CD4-positive, alpha-beta T cell (primary cell): Measurements from ENCODE around the gene SLC5A5. TPM values are rescaled to one million over a fixed set of nuclear protein-coding genes. Genes with fewer than 3 reads are reported as not detected.

Experiments used
- ATAC-seq: fragments of 200-7000 bp; cut with Tn5 transposase; one replicate; pipeline ENCODE4 v1.10.0; 2022; ENCODE audit warnings: mild to moderate bottlenecking; ENCODE audit not compliant: poor library complexity
- CTCF ChIA-PET: fragments of 350-600 bp; sonication (Branson Sonifier 250); formaldehyde crosslinking; loops from one replicate; lab custom pipeline; 2021; ENCODE audit warnings: antibody characterized with exemption, inconsistent platforms; lab: Charles Lee
- POLR2A ChIA-PET: fragments of 350-600 bp; sonication (Branson Sonifier 250); formaldehyde crosslinking; loops from one replicate; lab custom pipeline; 2021; ENCODE audit warnings: antibody characterized with exemption, inconsistent platforms; lab: Charles Lee
- DNase-seq, 14 experiments: peaks; one replicate each; pipeline ENCODE4 v3.0.0-alpha.2; 2013 to 2020; ENCODE audit warnings: mixed read lengths in 2 of 14
- H3K27ac ChIP-seq, 2 donors: one replicate each; pipeline versions ENCODE4 v1.5.1 to v1.7.0; 2013; ENCODE audit warnings: low read length in 2 of 2, low read depth in 1 of 2, mild to moderate bottlenecking in 1 of 2
- H3K27me3 ChIP-seq, 2 experiments: 1 replicate in 1 of 2; 2 replicates in 1 of 2; pipeline versions ENCODE4 v1.6.1 to v1.7.0; 2013; ENCODE audit warnings: low read length in 2 of 2, control low read depth in 1 of 2, mild to moderate bottlenecking in 1 of 2, moderate library complexity in 1 of 2; ENCODE audit not compliant: insufficient read depth in 2 of 2, control insufficient read depth in 1 of 2
- H3K36me3 ChIP-seq: one replicate; pipeline ENCODE4 v1.6.1; 2013; ENCODE audit warnings: low read length, control low read depth; ENCODE audit not compliant: insufficient read depth
- H3K4me1 ChIP-seq: one replicate; pipeline ENCODE4 v1.6.1; 2013; ENCODE audit warnings: low read length, control low read depth; ENCODE audit not compliant: insufficient read depth
- H3K4me3 ChIP-seq: one replicate; pipeline ENCODE4 v1.5.1; 2013; ENCODE audit warnings: mild to moderate bottlenecking, low read length, moderate library complexity
- H3K9me3 ChIP-seq, 2 experiments: 1 replicate in 1 of 2; 2 replicates in 1 of 2; pipeline versions ENCODE4 v1.6.1 to v1.7.0; 2013; ENCODE audit warnings: low read length in 2 of 2, mild to moderate bottlenecking in 2 of 2, control low read depth in 1 of 2, moderate library complexity in 1 of 2; ENCODE audit not compliant: control insufficient read depth in 1 of 2, insufficient read depth in 1 of 2
- H3K27ac Mint-ChIP-seq: one replicate; pipeline ENCODE4 v1.8.0; 2020; ENCODE audit warnings: mixed read lengths
- H3K27me3 Mint-ChIP-seq: one replicate; pipeline ENCODE4 v1.8.0; 2021; ENCODE audit warnings: mixed read lengths
- H3K36me3 Mint-ChIP-seq: one replicate; pipeline ENCODE4 v1.8.0; 2021; ENCODE audit warnings: low read depth, mixed read lengths
- H3K4me1 Mint-ChIP-seq: one replicate; pipeline ENCODE4 v1.8.0; 2021; ENCODE audit warnings: low read depth, mixed read lengths
- H3K4me3 Mint-ChIP-seq: one replicate; pipeline ENCODE4 v1.8.0; 2020; ENCODE audit warnings: mild to moderate bottlenecking, mixed read lengths
- H3K9me3 Mint-ChIP-seq: one replicate; pipeline ENCODE4 v1.8.0; 2020; ENCODE audit warnings: mixed read lengths
- CTCF ChIP-seq: fragments of 200-600 bp; IDR thresholded peaks from one replicate; pipeline ENCODE4 v1.8.0; 2022; ENCODE audit warnings: antibody characterized with exemption, mild to moderate bottlenecking
- intact Hi-C, 2 experiments: fragments of 100-400 bp; cut with DNase I in 1 of 2; cut with micrococcal nuclease in 1 of 2; formaldehyde crosslinking; loops; one replicate each; pipeline versions ENCODE4 v1.15.1 to v1.9.0; 2023 to 2025; cut with DNase I, micrococcal nuclease
- total RNA-seq, 174 experiments: library from RNA in 2 of 174; stranded (reverse) in 2 of 174; gene quantifications; one replicate each; pipeline ENCODE4 v1.2.3 and lab custom pipeline; 2021 to 2026

Gene SLC5A5
- total RNA-seq, 2 experiments from 2014 or later: 1.6 TPM

- TF ChIP-seq CTCF: no peak
- H3K4me3 ChIP-seq: peak overlapping the region; percentile 65
Measured at GRCh38 chr19:17846146-17846545, 25.6 kb upstream of the SLC5A5 start.

GRCh38 chr19:17847538-17848366, 24.0 kb upstream of the SLC5A5 start, which contains the start of gene JAK3:
Gene JAK3, minus strand, starts transcription at chr19:17847982. Its CDS starts 3,565 bp downstream, at chr19:17844417.
- ChIA-PET CTCF (interaction anchor here (0.7 to 5.0 kb wide), 5 partner anchors 7 to 105 kb away, joined by 3 to 37 read pairs (median 10); partner anchors contain the start of genes CCDC124, RPL18A and SLC5A5), POLR2A (interaction anchor here (0.5 to 6.9 kb wide), 25 partner anchors 10 to 1163 kb away, joined by 3 to 75 read pairs (median 4); partner anchors contain the start of genes B3GNT3, CCDC124, FCHO1 and IL12RB1)
- H3K27ac ChIP-seq: peak within 1 kb of the TSS; percentile 90 to 98
- H3K27me3 ChIP-seq: no peaks in the 10 kb centered on the region
- peak within 1 kb of the TSS; percentile 65 for H3K4me3 ChIP-seq
- Mint-ChIP-seq H3K27ac (peak within 1 kb of the TSS; percentile 94), H3K4me3 (peak within 1 kb of the TSS; percentile 99), H3K36me3 (peaks cover 40% of the 10 kb centered on the region), H3K27me3 (no peaks in the 10 kb centered on the region), H3K9me3 (no peaks in the 10 kb centered on the region), H3K4me1 (peaks cover 72% of the 10 kb centered on the region)
- peak; percentile 81 for ATAC-seq
- intact Hi-C loops: no loop called here
- no peak for TF ChIP-seq CTCF
- peaks cover 18% of the 10 kb centered on the region for H3K36me3 ChIP-seq
- H3K9me3 ChIP-seq: no peaks in the 10 kb centered on the region
- DNase-seq: peak; percentile 67 to 93 (median 83)
- H3K4me1 ChIP-seq: peaks cover 85% of the 10 kb centered on the region

More at GRCh38 chr19:17846146-17846545, 25.6 kb upstream of the SLC5A5 start:
- H3K9me3 ChIP-seq: no peaks in the 10 kb centered on the region
- peaks cover 34% of the 10 kb centered on the region for H3K36me3 ChIP-seq
- peaks cover 90% of the 10 kb centered on the region for H3K4me1 ChIP-seq
- CTCF ChIA-PET: interaction anchor here (1.0 to 3.6 kb wide), 4 partner anchors 9 to 86 kb away, joined by 4 to 12 read pairs (median 9); partner anchors contain the start of genes CCDC124, RPL18A and SLC5A5
- intact Hi-C loops: no loop called here
- Mint-ChIP-seq H3K4me3 (peak overlapping the region; percentile 99), H3K9me3 (no peaks in the 10 kb centered on the region), H3K27ac (peak overlapping the region; percentile 94), H3K36me3 (peaks cover 55% of the 10 kb centered on the region), H3K27me3 (no peaks in the 10 kb centered on the region), H3K4me1 (peaks cover 65% of the 10 kb centered on the region)
- no peaks in the 10 kb centered on the region for H3K27me3 ChIP-seq
- POLR2A ChIA-PET: interaction anchor here (1.2 to 6.9 kb wide), 7 partner anchors 11 to 87 kb away, joined by 4 to 75 read pairs (median 9); partner anchors contain the start of genes CCDC124 and RPL18A
- DNase-seq (peak in 10 of 14 experiments; percentile 17 to 83 (median 33)), ATAC-seq (no peak)
- H3K27ac ChIP-seq: peak overlapping the region; percentile 90 to 98

- H3K36me3 ChIP-seq: peaks cover 8% of the 10 kb centered on the region
- Mint-ChIP-seq H3K9me3 (no peaks in the 10 kb centered on the region), H3K4me3 (peak overlapping the region; percentile 99), H3K27me3 (no peaks in the 10 kb centered on the region), H3K36me3 (peaks cover 31% of the 10 kb centered on the region), H3K27ac (peak overlapping the region; percentile 94), H3K4me1 (peaks cover 67% of the 10 kb centered on the region)
- ChIA-PET POLR2A (interaction anchor here (0.6 to 6.9 kb wide), 12 partner anchors 12 to 433 kb away, joined by 3 to 75 read pairs (median 4); partner anchors contain the start of genes B3GNT3, CCDC124, FCHO1 and JUND), CTCF (interaction anchor here (5.0 kb wide), 1 partner anchor 11 kb away, joined by 37 read pairs; the partner anchor contains the start of gene RPL18A)
- no peaks in the 10 kb centered on the region for H3K9me3 ChIP-seq
- H3K4me3 ChIP-seq: no peak overlapping the region
- DNase-seq (no peak), ATAC-seq (no peak)
- peaks cover 75% of the 10 kb centered on the region for H3K4me1 ChIP-seq
- TF ChIP-seq CTCF: no peak
- intact Hi-C loops: no loop called here
- no peaks in the 10 kb centered on the region for H3K27me3 ChIP-seq
- peak overlapping the region; percentile 90 to 98 for H3K27ac ChIP-seq
Measured at GRCh38 chr19:17848595-17849292, 23.0 kb upstream of the SLC5A5 start.
